Left ventricle myocardium inferior (tissue), 1 donor: Measurements from ENCODE around the gene RALGDS. TPM values are rescaled to one million over a fixed set of nuclear protein-coding genes. Genes with fewer than 3 reads are reported as not detected.

Source experiments
- DNase-seq: peaks from one replicate; pipeline ENCODE4 v3.0.0-alpha.2; 2020
- H3K27ac ChIP-seq: fragments of 200-600 bp; replicated peaks from 2 replicates; pipeline ENCODE4 v1.8.0; 2021
- H3K27me3 ChIP-seq: fragments of 200-600 bp; 2 replicates; pipeline ENCODE4 v1.8.0; 2021; ENCODE audit warnings: low read depth
- H3K36me3 ChIP-seq: fragments of 200-600 bp; 2 replicates; pipeline ENCODE4 v1.8.0; 2021
- H3K4me1 ChIP-seq: fragments of 200-600 bp; 2 replicates; pipeline ENCODE4 v1.8.0; 2021
- H3K4me3 ChIP-seq: fragments of 200-600 bp; 2 replicates; pipeline ENCODE4 v1.8.0; 2021; ENCODE audit warnings: mild to moderate bottlenecking, moderate library complexity
- H3K9me3 ChIP-seq: fragments of 200-600 bp; replicated peaks from 2 replicates; pipeline ENCODE4 v1.8.0; 2021
- CTCF ChIP-seq: fragments of 200-600 bp; IDR thresholded peaks from 2 replicates; pipeline ENCODE4 v1.8.0; 2021; ENCODE audit warnings: antibody characterized with exemption, mild to moderate bottlenecking, borderline replicate concordance
- intact Hi-C: fragments of 100-400 bp; cut with micrococcal nuclease; formaldehyde crosslinking; loops from one replicate; pipeline ENCODE4 v1.11.0; 2022
- total RNA-seq: library from RNA; stranded (reverse); fragmentation: NEBNext Ultra II Directional; extraction: Animal tissue kit (Norgen Biotek cat#: 25700); gene quantifications from one replicate; pipeline ENCODE4 v1.2.1, GENCODE V29; 2021
- donor health status: DM: no; HTN: yes; CAD: no; lungs with severe emphysema.

RALGDS gene
- total RNA-seq, 1 donor from 2014 or later, result 24.6 TPM

GRCh38 chr9:133154097-133154989, 33.3 kb upstream of the RALGDS start:
- peak; percentile 13 for DNase-seq
- H3K4me3 ChIP-seq, result no peak overlapping the region
- TF ChIP-seq CTCF, result no peak
- no peaks in the 10 kb centered on the region for H3K9me3 ChIP-seq
- H3K4me1 ChIP-seq, result peaks cover 10% of the 10 kb centered on the region
- intact Hi-C loops, result no loop called here
- H3K27me3 ChIP-seq, result no peaks in the 10 kb centered on the region
- no peak overlapping the region for H3K27ac ChIP-seq
- H3K36me3 ChIP-seq, result peaks cover 8% of the 10 kb centered on the region

GRCh38 chr9:133153227-133154096, 32.4 kb upstream of the RALGDS start:
- intact Hi-C loops, result no loop called here

GRCh38 chr9:133151601-133152525, 30.8 kb upstream of the RALGDS start:
- Histone ChIP-seq H3K27ac (peak overlapping the region; percentile 54), H3K27me3 (no peaks in the 10 kb centered on the region), H3K4me1 (peaks cover 31% of the 10 kb centered on the region), H3K36me3 (no peaks in the 10 kb centered on the region), H3K4me3 (no peak overlapping the region), H3K9me3 (no peaks in the 10 kb centered on the region)
- intact Hi-C loops, result no loop called here
- no peak for TF ChIP-seq CTCF
- no peak for DNase-seq

More at GRCh38 chr9:133153227-133154096, 32.4 kb upstream of the RALGDS start:
- H3K36me3 ChIP-seq, result peaks cover 8% of the 10 kb centered on the region
- H3K4me3 ChIP-seq, result no peak overlapping the region
- TF ChIP-seq CTCF, result no peak
- peak overlapping the region; percentile 54 for H3K27ac ChIP-seq
- H3K4me1 ChIP-seq, result peaks cover 15% of the 10 kb centered on the region
- no peak for DNase-seq
- no peaks in the 10 kb centered on the region for H3K27me3 ChIP-seq
- H3K9me3 ChIP-seq, result no peaks in the 10 kb centered on the region

GRCh38 chr9:133151041-133151440, 30.0 kb upstream of the RALGDS start:
- peaks cover 34% of the 10 kb centered on the region for H3K4me1 ChIP-seq
- intact Hi-C loops, result no loop called here
- no peak for TF ChIP-seq CTCF
- H3K4me3 ChIP-seq, result no peak overlapping the region
- H3K27me3 ChIP-seq, result no peaks in the 10 kb centered on the region
- no peaks in the 10 kb centered on the region for H3K9me3 ChIP-seq
- no peaks in the 10 kb centered on the region for H3K36me3 ChIP-seq
- peak overlapping the region; percentile 54 for H3K27ac ChIP-seq
- no peak for DNase-seq
